Activated CD8-positive, alpha-beta memory T cell treated with anti-CD3 and anti-CD28 coated beads, Interleukin-2, amount 50 U/mL, for 48 hours (primary cell): ENCODE data around the gene GRIK3.

ENCODE experiments used
- DNase-seq: peaks from one replicate; pipeline ENCODE4 v3.0.0-alpha.2; 2020

The GRIK3 gene

DNA sequence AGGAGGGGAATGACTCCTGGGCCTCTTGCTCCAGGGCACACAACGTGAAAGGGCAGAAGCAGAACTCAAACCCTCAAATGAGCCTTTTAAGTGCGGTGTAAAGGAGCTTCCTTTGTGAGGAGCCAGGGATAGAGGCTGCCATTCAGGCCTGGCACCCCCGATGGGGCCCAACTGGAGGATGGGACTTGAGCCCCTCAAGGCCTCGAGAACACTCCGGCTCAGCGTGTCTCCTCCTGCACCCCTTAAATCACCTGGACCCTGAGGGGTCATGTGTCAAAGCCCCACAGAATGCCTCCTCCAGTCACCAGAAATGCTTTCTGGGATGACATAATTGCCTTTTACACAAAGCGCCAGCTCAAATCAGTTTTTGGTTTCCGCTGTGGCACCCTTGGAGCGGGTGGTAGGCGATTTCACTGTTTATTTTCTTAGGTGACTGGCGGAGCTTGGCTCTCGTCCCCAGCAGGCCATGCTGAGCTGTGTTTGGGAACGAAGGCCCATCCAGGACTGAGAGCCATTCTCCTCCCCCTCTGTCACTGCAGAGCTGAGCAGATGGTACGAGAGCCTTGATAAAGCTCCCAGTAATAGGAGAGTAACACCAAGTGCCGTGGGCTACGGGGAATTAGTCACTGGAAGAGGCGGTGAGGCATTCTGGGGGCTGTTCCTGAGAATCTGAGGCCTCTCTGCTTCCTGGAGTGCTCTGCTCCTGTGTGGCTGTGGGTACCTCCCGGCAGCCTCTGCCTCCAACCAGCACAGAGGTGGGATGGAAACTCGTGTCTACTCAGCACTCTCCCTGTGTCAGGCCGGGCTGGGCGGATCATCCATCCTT lies 163.0 kb downstream of the GRIK3 start:
- no peak for DNase-seq

DNA sequence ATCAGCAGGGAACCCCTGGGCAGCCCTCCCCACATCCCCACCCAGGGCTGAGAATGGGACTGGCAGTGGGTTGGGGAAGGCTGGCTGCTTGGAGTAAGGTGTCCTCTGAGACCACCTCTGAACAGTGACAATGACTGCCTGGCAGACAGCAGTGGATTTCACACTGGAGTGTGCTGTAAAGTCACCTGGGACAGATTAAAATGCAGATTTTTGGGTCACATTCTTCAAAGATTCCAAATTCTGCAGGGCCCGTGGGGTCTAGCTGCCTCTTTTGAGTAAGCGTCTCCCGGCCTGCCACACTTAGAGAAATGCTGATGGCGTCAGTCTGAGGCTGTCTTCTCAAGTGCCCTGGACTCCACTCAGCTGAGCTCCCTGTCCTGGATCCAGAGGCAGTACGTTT lies 164.5 kb downstream of the GRIK3 start:
- DNase-seq, result no peak

GRCh38 chr1:36869054-36869453 lies 165.3 kb downstream of the GRIK3 start:
- DNase-seq, result no peak

GRCh38 chr1:36867575-36867974 lies 166.7 kb downstream of the GRIK3 start:
- DNase-seq, result no peak

- DNase-seq, result no peak
Observed at GRCh38 chr1:36866169-36866814, 168.0 kb downstream of the GRIK3 start.

GRCh38 chr1:36865602-36865900 lies 168.8 kb downstream of the GRIK3 start:
- DNase-seq, result no peak

DNA sequence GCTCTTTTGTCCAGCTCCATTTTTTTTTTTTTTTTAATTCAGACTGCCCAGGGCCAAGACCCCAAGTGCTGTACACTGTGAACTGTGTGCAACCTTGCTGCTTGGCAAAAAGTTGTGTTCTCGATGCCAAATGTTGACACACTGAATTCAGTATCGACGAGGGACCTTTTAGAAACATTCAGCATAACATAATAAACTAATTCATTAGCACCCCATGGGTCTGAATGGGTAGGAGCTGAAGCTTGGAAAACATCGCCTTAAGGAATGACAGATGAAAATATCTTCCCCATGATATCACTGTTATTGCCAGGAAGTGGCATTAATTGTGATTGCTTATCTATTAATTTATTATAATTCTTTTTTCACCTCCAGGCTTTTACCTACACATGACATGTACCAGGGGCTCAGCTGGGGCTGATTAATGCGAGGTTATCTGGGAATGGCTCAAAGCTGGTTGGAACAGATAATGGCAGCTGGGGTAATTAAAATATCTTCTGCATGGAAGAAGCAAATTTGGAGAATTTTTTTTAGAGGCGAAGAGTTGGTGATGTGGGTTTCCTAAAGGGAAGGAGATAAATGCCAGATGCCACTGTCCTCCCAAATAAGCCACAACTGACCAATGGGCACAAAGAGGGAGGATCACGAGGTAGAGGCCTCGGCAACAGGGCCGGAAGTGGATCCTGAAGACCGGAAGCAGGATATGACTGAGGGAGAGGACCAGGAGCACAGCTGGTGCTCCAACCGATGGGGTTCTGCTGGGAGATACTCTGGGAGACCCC lies 169.3 kb downstream of the GRIK3 start:
- DNase-seq, result no peak

- DNase-seq, result peak; percentile 76
Observed at GRCh38 chr1:36864182-36864822, 170.0 kb downstream of the GRIK3 start.

DNA sequence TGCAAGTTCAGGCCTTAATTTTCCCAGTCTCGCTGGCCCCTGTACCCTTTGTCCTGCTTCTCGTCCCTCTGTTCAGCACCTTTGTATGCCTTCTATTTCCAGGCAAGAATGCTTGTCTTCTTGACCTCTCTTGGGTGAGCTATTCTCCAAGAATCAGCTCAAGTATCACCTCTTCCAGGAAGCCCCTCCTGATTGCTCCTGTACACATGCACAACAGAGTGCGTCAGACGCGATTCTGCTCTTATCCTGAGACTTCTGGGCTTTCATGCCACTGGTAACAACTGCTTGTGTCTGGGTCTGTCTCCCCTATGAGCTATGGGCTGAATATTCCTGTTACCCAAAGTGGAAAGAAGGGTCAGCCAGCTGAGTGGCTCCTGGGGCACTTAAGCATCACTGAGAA lies 170.8 kb downstream of the GRIK3 start:
- DNase-seq, result no peak

- no peak for DNase-seq
Observed at GRCh38 chr1:36863061-36863460, 171.3 kb downstream of the GRIK3 start.

GRCh38 chr1:36861375-36861774 lies 172.9 kb downstream of the GRIK3 start:
- no peak for DNase-seq

DNA sequence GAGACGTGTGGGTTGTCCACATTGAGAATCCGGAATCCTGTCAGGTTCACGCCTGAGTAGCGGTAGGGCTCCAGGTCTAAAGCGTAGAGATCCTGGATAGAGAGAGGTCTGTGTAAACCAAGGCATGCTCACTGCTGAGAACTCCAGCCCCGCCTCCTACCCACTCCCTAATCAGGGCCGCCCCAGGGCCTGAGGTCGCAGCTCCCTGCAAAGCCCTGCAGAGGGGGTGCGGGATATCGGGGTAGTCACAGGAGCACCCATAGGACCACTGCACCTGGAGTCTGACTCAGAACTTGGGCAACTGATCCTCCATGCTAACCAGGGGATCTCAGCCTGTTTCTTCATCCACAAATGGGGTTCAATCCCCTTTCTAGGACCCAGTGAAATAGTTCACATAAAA lies 174.4 kb downstream of the GRIK3 start:
- no peak for DNase-seq

DNA sequence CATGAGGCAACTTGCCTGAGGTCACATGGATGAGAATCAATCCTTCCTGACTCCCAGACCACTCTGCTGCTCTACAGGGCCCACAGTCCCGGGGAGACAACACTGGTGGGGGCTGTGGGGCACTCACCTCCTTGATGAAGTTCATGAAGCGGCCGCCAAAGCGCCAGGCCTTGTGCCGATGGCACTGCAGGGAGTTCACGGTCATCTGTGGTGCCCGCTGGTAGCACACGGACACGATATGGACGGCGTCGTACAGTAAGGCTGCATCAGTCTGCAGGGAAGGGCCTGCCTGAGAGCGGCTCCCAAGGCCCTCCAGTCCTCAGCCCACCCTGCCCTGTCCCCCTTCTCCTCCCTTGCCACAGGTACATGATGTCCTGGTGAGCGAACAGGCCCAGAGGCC lies 175.3 kb downstream of the GRIK3 start:
- DNase-seq, result no peak

GRCh38 chr1:36858553-36858952 lies 175.8 kb downstream of the GRIK3 start:
- DNase-seq, result no peak

DNA sequence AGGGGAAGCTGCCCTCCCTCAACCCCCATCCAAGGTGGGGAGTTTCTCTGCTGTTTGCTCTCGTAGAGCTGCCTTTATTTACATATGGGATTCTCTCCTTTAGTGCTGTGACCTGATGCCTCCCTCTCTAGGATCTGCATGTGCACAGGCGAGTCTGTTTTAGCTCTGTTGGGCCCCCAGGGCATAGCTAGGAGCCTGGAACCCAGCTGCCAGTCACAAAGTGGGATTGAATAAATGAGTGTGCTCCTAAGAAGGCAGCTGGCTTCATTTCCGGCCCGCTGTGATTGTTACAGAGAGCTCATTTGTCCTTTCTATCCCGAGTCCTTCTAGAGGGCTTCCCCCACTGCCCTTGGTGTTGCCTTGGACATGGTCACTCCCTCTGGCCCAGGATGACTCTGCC lies 176.6 kb downstream of the GRIK3 start:
- DNase-seq, result no peak

DNA sequence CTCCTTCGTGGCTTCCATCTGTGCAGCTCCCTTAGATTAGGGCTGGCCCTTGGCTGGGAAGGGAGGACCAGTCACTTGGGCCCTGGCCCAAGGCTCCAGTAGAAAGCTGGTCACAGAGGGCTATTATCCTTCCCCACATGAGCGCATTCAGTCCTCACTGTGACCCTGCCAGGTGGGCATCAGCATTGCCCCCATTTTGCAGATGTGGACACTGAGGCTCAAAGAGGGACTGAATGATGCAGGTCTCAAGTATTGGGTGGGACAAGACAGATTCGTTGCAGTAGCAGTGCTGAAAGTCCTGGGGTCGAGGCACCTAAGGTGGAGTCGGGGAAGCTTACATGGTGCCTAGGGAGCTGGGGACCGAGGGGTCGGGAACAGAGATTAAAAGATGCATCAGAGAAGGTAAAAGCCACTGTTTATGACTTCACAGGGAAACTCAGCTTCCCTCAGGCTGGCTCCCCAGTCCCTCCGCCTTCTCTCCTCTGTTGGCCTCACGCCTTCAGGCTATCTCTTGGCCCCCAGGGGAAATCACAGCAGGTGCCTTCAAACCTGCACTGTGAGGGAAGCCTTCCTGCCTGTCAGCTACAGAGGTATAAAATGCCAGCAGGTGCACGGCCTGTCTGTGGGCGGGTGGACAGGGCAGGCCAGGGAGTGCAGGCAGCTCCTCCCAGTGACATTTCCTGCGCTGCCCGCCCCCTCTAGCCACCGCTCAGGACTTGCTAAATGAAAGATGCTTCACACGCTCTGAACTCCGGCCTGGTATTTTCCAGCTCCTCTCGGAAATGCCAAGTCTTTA lies 178.4 kb downstream of the GRIK3 start:
- DNase-seq, result no peak

- no peak for DNase-seq
Observed at GRCh38 chr1:36853638-36854037, 180.7 kb downstream of the GRIK3 start.

- no peak for DNase-seq
Observed at GRCh38 chr1:36852586-36852985, 181.7 kb downstream of the GRIK3 start.

DNA sequence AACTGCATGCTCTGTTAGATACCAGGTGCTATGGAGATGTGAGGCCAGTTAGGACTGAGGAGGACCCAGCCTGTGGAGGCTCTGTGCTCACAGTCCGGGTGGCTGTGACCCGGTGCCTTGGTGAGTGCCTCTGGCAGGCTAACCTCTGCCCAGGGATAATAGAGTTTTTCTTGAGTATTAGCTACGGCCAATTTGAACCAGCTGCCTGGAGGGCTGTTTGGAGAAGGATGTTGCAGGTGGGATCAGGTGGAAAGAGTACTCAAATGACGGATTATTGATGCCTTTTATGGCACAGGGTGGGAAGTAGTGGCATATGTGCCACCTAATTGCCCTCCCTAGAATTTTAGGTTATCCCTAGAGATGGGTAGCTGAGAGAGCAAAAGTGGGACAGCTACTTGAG lies 182.7 kb downstream of the GRIK3 start:
- no peak for DNase-seq

DNA sequence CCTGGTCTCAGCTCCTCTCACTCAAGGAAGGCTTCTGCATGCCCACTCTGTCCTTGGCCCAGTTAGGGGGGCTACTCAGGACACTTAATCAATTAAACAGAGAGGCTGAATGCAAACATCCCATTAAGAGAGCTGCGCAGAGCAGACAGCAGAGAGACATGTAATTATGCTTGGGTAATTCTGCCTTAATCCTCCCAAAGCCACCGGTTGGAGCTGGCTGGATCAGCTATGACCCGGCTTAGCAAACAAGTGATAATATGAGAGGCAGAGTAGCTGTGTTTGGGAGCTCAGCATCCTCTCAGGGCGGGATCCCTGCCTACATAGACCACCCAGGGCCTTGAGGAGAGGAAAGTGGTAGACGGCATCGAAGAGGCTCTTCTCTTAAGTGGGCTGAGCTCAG lies 183.2 kb downstream of the GRIK3 start:
- no peak for DNase-seq

DNA sequence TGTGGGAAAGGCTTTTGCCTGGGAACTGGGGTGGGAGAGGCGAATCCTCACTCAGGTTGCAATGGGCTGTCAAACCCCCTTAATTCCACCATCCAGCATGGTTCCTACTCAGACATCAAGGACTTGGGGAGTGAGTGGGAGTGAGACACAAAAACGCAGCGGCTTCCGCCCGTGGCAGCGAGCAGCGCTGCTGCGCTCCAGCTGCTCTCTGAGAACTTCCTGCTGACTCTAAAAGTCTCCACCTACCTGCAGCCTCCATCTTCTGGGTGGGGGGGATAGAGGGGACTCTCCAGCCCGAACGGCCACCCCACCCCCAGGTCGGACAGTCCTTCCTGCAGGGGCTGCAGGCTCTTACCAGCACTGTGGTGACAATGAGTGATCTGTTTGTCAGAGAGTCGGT lies 184.4 kb downstream of the GRIK3 start:
- no peak for DNase-seq

DNA sequence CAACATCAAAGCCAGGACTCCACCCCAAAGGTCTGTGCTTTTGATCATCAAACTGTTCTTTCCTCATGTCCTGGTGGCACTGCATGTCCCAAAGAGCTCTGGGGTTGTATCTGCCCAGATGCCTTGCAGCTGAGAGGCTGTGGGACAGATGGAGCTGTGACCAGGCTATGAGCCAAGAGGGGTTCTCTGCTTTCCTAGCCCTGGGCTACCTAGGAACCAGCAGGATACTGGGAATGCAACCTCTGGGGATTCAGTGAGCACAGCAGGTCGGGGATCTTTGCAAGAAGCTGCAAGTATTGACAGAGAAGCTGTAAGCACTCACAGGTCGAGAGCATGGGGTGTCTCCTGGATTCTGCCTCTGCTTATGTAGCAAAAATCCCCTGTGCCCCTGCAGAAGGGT lies 186.6 kb downstream of the GRIK3 start:
- DNase-seq, result no peak

- no peak for DNase-seq
Observed at GRCh38 chr1:36847186-36847585, 187.1 kb downstream of the GRIK3 start.
